ENCODE measurements around the gene CCDC15. TPM values are rescaled to one million over a fixed set of nuclear protein-coding genes. Genes with fewer than 3 reads are reported as not detected.
A peak's percentile ranks its signal among the peaks of the same experiment; 100 is the strongest.

CCDC15 gene
- total and polyA plus RNA-seq, 2 donors (not counting 1 experiment from before 2014, with no cell fraction given) = 1.2 to 2.3 TPM

- Histone ChIP-seq H3K4me2 (ENCODE audit: extremely low read depth, insufficient read depth, low read length) (no peak overlapping the region), H3K9me3 (ENCODE audit: control insufficient read depth, insufficient read depth, low read depth, low read length) (no peaks in the 10 kb centered on the region), H2AFZ (ENCODE audit: low read length) (no peak overlapping the region), H4K20me1 (ENCODE audit: control insufficient read depth, extremely low read depth, insufficient read depth, low read length) (no peaks in the 10 kb centered on the region), H3K79me2 (ENCODE audit: control insufficient read depth, insufficient read depth, low read length) (no peaks in the 10 kb centered on the region), H3K27me3 (ENCODE audit: control insufficient read depth, insufficient read depth, low read length) (no peaks in the 10 kb centered on the region), H3K4me3 (replicated peaks in 1 of 4; ENCODE audit: control extremely low read depth in 1 of 4, insufficient read depth in 1 of 4, low read depth in 3 of 4, low read length in 4 of 4) (no peak overlapping the region), H3K36me3 (ENCODE audit: control insufficient read depth, insufficient read depth, low read length) (no peaks in the 10 kb centered on the region), H3K4me1 (ENCODE audit: control insufficient read depth, extremely low read depth, insufficient read depth, low read length) (peaks cover 18% of the 10 kb centered on the region), H3K27ac (ENCODE audit: insufficient read depth, low read length) (no peak overlapping the region), H3K9ac (ENCODE audit: insufficient read depth, low read length) (no peak overlapping the region)
- no peak for DNase-seq (ENCODE audit: low read depth in 2 of 2)
- TF ChIP-seq CTCF (conservative IDR thresholded peaks at IDR 0.05 in 1 of 2, IDR thresholded peaks at IDR 0.05 in 1 of 2; ENCODE audit: low read depth in 1 of 2, low read length in 2 of 2) (no peak), EZH2 (IDR thresholded peaks at IDR 0.05; ENCODE audit: low read length, missing control alignments) (no peak)
Observed at GRCh38 chr11:124919898-124920297, 34.1 kb upstream of the CCDC15 start.

GRCh38 chr11:124920356-124920755 is 33.6 kb upstream of the CCDC15 start:
- Histone ChIP-seq H2AFZ (ENCODE audit: low read length) (no peak overlapping the region), H3K79me2 (ENCODE audit: control insufficient read depth, insufficient read depth, low read length) (no peaks in the 10 kb centered on the region), H3K9me3 (ENCODE audit: control insufficient read depth, insufficient read depth, low read depth, low read length) (no peaks in the 10 kb centered on the region), H3K4me3 (replicated peaks in 1 of 4; ENCODE audit: control extremely low read depth in 1 of 4, insufficient read depth in 1 of 4, low read depth in 3 of 4, low read length in 4 of 4) (no peak overlapping the region), H3K36me3 (ENCODE audit: control insufficient read depth, insufficient read depth, low read length) (no peaks in the 10 kb centered on the region), H3K27me3 (ENCODE audit: control insufficient read depth, insufficient read depth, low read length) (no peaks in the 10 kb centered on the region), H3K9ac (ENCODE audit: insufficient read depth, low read length) (no peak overlapping the region), H4K20me1 (ENCODE audit: control insufficient read depth, extremely low read depth, insufficient read depth, low read length) (no peaks in the 10 kb centered on the region), H3K4me1 (ENCODE audit: control insufficient read depth, extremely low read depth, insufficient read depth, low read length) (peaks cover 18% of the 10 kb centered on the region), H3K27ac (ENCODE audit: insufficient read depth, low read length) (no peak overlapping the region), H3K4me2 (ENCODE audit: extremely low read depth, insufficient read depth, low read length) (no peak overlapping the region)
- DNase-seq (ENCODE audit: low read depth in 2 of 2) = no peak
- no peak for TF ChIP-seq EZH2 (IDR thresholded peaks at IDR 0.05; ENCODE audit: low read length, missing control alignments)
- no peak for TF ChIP-seq CTCF (conservative IDR thresholded peaks at IDR 0.05 in 1 of 2, IDR thresholded peaks at IDR 0.05 in 1 of 2; ENCODE audit: low read depth in 1 of 2, low read length in 2 of 2)

DNA sequence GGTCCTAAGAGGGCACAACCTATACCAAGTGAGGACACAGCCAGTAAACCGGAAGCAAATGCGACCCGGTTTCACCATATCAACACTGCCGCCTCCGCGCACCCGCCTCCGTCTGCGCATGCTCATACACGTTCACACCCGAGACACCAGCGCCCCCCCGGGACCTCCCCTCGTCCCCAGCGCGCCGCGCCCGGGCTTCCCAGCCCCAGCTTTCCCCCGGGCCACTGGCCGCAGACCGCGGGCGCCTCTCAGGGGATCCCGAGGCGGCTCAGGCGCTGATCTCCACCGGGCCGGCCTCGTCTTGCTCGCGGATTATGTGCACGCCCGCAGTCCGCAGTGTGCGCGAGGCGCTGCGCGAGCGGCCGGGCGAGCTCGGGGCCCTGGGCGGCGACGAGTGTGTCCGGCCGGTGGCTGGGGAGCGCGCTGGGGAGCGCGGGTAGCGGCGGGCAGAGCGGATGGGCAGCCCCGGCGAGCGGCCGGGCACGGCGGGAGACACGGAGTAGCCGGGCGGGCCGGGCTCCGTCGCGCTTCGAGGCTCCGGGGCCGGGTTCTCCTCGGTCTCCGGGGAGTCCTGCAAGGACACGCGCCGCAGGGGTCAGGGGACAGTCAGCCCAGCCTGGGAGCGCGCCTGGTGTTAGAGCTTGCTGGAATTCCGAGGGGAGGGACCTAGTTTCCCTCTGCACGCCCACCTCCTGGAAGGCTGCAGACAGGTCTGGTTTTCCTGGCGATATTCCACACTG is 33.0 kb upstream of the CCDC15 start:
- peak; percentile 55 to 74 for DNase-seq (ENCODE audit: low read depth in 2 of 2)
- Histone ChIP-seq H3K4me2 (ENCODE audit: extremely low read depth, insufficient read depth, low read length) (no peak overlapping the region), H3K9me3 (ENCODE audit: control insufficient read depth, insufficient read depth, low read depth, low read length) (no peaks in the 10 kb centered on the region), H3K27me3 (ENCODE audit: control insufficient read depth, insufficient read depth, low read length) (no peaks in the 10 kb centered on the region), H4K20me1 (ENCODE audit: control insufficient read depth, extremely low read depth, insufficient read depth, low read length) (no peaks in the 10 kb centered on the region), H3K27ac (ENCODE audit: insufficient read depth, low read length) (no peak overlapping the region), H3K9ac (ENCODE audit: insufficient read depth, low read length) (peak overlapping the region; percentile 45), H3K4me3 (replicated peaks in 1 of 4; ENCODE audit: control extremely low read depth in 1 of 4, insufficient read depth in 1 of 4, low read depth in 3 of 4, low read length in 4 of 4) (peak overlapping the region in 3 of 4 experiments; percentile 8 to 36 (median 9)), H3K36me3 (ENCODE audit: control insufficient read depth, insufficient read depth, low read length) (no peaks in the 10 kb centered on the region), H3K4me1 (ENCODE audit: control insufficient read depth, extremely low read depth, insufficient read depth, low read length) (peaks cover 14% of the 10 kb centered on the region), H2AFZ (ENCODE audit: low read length) (peak overlapping the region; percentile 52), H3K79me2 (ENCODE audit: control insufficient read depth, insufficient read depth, low read length) (no peaks in the 10 kb centered on the region)
- no peak for TF ChIP-seq CTCF (conservative IDR thresholded peaks at IDR 0.05 in 1 of 2, IDR thresholded peaks at IDR 0.05 in 1 of 2; ENCODE audit: low read depth in 1 of 2, low read length in 2 of 2)
- TF ChIP-seq EZH2 (IDR thresholded peaks at IDR 0.05; ENCODE audit: low read length, missing control alignments) = no peak
